Left lung (tissue), 10 donors: ENCODE results near the gene MCC. TPM values are rescaled to one million over a fixed set of nuclear protein-coding genes. Genes with fewer than 3 reads are reported as not detected.

Source experiments
- ATAC-seq: fragments of 200-7000 bp; cut with Tn5 transposase; one replicate; pipeline ENCODE4 v1.9.1; 2020; ENCODE audit warnings: moderate library complexity
- DNase-seq, 4 donors: peaks; one replicate each; pipeline ENCODE4 v3.0.0-alpha.2; 2013 to 2020
- H3K27ac ChIP-seq, 2 donors: fragments of 200-600 bp; sonication (generic) in 1 of 2; one replicate each; pipeline versions ENCODE4 v1.5.0 to v1.8.0; 2020 to 2021
- H3K27me3 ChIP-seq, 2 donors: fragments of 200-600 bp; sonication (generic) in 1 of 2; one replicate each; pipeline versions ENCODE4 v1.5.0 to v1.8.0; 2020 to 2021
- H3K36me3 ChIP-seq, 2 donors: fragments of 200-600 bp; sonication (generic) in 1 of 2; one replicate each; pipeline versions ENCODE4 v1.5.0 to v1.8.0; 2020 to 2021
- H3K4me1 ChIP-seq, 2 donors: fragments of 200-600 bp; one replicate each; pipeline ENCODE4 v1.8.0; 2021
- H3K4me3 ChIP-seq, 2 donors: fragments of 200-600 bp; sonication (generic) in 1 of 2; one replicate each; pipeline versions ENCODE4 v1.5.0 to v1.8.0; 2020 to 2021; ENCODE audit warnings: mild to moderate bottlenecking in 1 of 2
- H3K9me3 ChIP-seq, 2 donors: fragments of 200-600 bp; sonication (generic) in 1 of 2; one replicate each; pipeline versions ENCODE4 v1.5.0 to v1.8.0; 2020 to 2021
- intact Hi-C, 2 donors: fragments of 100-400 bp; cut with DNase I; formaldehyde crosslinking; loops; one replicate each; pipeline versions ENCODE4 v1.11.2 to v1.14.2; 2022
- polyA plus RNA-seq, 6 donors: library from polyadenylated mRNA; unstranded; fragments of 120-200 nt; gene quantifications; one replicate each; pipeline ENCODE4 v1.2.1, GENCODE V29; 2013; ENCODE audit not compliant: insufficient read length in 6 of 6
- total RNA-seq, 2 donors: library from RNA; stranded (reverse); fragmentation: NEBNext Ultra II Directional; extraction: Animal tissue kit (Norgen Biotek cat#: 25700); gene quantifications; one replicate each; pipeline ENCODE4 v1.2.1, GENCODE V29; 2021
- TF ChIP-seq, protein P1 (sequence below), 2 donors: fragments of 200-600 bp; sonication (generic) in 1 of 2; IDR thresholded peaks; one replicate each; pipeline versions ENCODE4 v1.5.0 to v1.8.0; 2021; ENCODE audit warnings: antibody characterized with exemption in 2 of 2
- donor health status: DM: no; HTN: yes; CAD: no.
- donor health status: DM: no; HTN: no; CAD: no.

MCC gene
- total and polyA plus RNA-seq, 8 donors = 12.5 to 18.4 (median 16.1) TPM

DNA sequence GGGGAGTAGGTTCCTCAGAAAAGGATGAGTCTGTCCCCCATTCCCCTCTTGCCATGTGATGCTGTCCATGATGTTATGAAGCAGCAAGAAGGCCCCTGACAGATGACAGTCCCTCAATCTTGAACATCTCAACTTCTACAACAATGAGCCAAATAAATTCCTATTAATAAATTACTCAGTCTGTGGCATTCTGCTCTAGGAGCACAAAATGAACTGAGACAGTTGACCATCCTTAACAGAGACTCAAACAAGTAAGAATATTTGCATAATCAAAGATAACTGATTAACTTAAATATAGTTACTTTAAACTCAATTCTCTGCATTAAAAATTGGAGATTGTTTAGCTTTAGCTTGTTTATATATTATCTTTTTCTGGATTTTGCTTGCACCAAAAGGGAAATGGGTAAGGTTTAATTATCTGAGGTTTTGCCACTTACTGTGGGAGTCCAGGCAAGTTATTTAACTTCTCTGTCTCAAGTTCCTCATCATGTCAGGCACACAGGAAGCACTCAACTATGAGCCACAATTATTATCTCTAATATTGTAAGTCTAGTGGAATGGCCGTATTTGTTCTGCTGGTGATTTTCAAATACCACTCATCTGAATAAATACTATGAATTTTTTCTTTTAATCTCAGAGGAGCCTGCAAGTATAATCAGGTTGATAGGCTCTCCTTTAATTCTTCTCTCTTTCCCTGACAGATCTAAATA lies 216.4 kb downstream of the MCC start:
- Histone ChIP-seq H3K4me1 (peaks cover 2 to 6% of the 10 kb centered on the region in 2 donors), H3K36me3 (no peaks in the 10 kb centered on the region), H3K27ac (no peak overlapping the region), H3K4me3 (no peak overlapping the region), H3K9me3 (no peaks in the 10 kb centered on the region), H3K27me3 (no peaks in the 10 kb centered on the region)
- intact Hi-C loops = no loop called here
- no peak for ATAC-seq
- TF ChIP-seq, protein P1, sequence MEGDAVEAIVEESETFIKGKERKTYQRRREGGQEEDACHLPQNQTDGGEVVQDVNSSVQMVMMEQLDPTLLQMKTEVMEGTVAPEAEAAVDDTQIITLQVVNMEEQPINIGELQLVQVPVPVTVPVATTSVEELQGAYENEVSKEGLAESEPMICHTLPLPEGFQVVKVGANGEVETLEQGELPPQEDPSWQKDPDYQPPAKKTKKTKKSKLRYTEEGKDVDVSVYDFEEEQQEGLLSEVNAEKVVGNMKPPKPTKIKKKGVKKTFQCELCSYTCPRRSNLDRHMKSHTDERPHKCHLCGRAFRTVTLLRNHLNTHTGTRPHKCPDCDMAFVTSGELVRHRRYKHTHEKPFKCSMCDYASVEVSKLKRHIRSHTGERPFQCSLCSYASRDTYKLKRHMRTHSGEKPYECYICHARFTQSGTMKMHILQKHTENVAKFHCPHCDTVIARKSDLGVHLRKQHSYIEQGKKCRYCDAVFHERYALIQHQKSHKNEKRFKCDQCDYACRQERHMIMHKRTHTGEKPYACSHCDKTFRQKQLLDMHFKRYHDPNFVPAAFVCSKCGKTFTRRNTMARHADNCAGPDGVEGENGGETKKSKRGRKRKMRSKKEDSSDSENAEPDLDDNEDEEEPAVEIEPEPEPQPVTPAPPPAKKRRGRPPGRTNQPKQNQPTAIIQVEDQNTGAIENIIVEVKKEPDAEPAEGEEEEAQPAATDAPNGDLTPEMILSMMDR (IDR thresholded peaks at IDR 0.05) = no peak
- no peak for DNase-seq

- ATAC-seq (no peak), DNase-seq (no peak)
- Histone ChIP-seq H3K36me3 (no peaks in the 10 kb centered on the region), H3K27ac (no peak overlapping the region), H3K9me3 (no peaks in the 10 kb centered on the region), H3K27me3 (no peaks in the 10 kb centered on the region), H3K4me1 (peaks cover 2 to 6% of the 10 kb centered on the region in 2 donors), H3K4me3 (no peak overlapping the region)
- intact Hi-C loops = no loop called here
- TF ChIP-seq, protein P1 (IDR thresholded peaks at IDR 0.05) = no peak
These were observed 217.2 kb downstream of the MCC start for GRCh38 chr5:113271015-113271414.

- Histone ChIP-seq H3K9me3 (no peaks in the 10 kb centered on the region), H3K27me3 (no peaks in the 10 kb centered on the region), H3K36me3 (no peaks in the 10 kb centered on the region), H3K4me1 (peaks cover 2 to 6% of the 10 kb centered on the region in 2 donors), H3K4me3 (no peak overlapping the region), H3K27ac (no peak overlapping the region)
- ATAC-seq (no peak), DNase-seq (no peak)
- TF ChIP-seq, protein P1 (IDR thresholded peaks at IDR 0.05) = no peak
- intact Hi-C loops = no loop called here
These were observed 218.2 kb downstream of the MCC start for GRCh38 chr5:113270086-113270485.

- TF ChIP-seq, protein P1 (IDR thresholded peaks at IDR 0.05) = no peak
- Histone ChIP-seq H3K9me3 (no peaks in the 10 kb centered on the region), H3K27ac (no peak overlapping the region), H3K4me3 (no peak overlapping the region), H3K36me3 (no peaks in the 10 kb centered on the region), H3K27me3 (no peaks in the 10 kb centered on the region), H3K4me1 (peaks cover 0 to 6% of the 10 kb centered on the region in 2 donors)
- intact Hi-C loops = no loop called here
- no peak for ATAC-seq
- no peak for DNase-seq
These were observed 218.9 kb downstream of the MCC start for GRCh38 chr5:113269023-113269997.

GRCh38 chr5:113268232-113268631 lies 220.0 kb downstream of the MCC start:
- Histone ChIP-seq H3K4me1 (peaks cover 0 to 6% of the 10 kb centered on the region in 2 donors), H3K36me3 (no peaks in the 10 kb centered on the region), H3K27ac (no peak overlapping the region), H3K4me3 (no peak overlapping the region), H3K27me3 (no peaks in the 10 kb centered on the region), H3K9me3 (no peaks in the 10 kb centered on the region)
- TF ChIP-seq, protein P1 (IDR thresholded peaks at IDR 0.05) = no peak
- DNase-seq (no peak), ATAC-seq (no peak)
- intact Hi-C loops = no loop called here
